Body of pancreas (tissue), 4 donors: Measurements from ENCODE around the gene IFITM1. TPM values are rescaled to one million over a fixed set of nuclear protein-coding genes. Genes with fewer than 3 reads are reported as not detected.
"Not testable (repeated sequence)": the region's sequence is repeated elsewhere in the genome, so short reads cannot be mapped to it uniquely, and the experiment has no call there.

Experiments
- ATAC-seq: fragments of 150-250 bp; one replicate; pipeline ENCODE4 v1.9.1; 2016
- DNase-seq, 4 donors: peaks; one replicate each; pipeline ENCODE4 v3.0.0-alpha.2; 2019
- H3K27ac ChIP-seq, 4 donors: fragments of 200-600 bp; sonication (generic); 1 replicate in 3 of 4; 2 replicates in 1 of 4; pipeline versions ENCODE4 v1.5.1 to v1.6.1; 2016 to 2019; ENCODE audit warnings: mild to moderate bottlenecking in 1 of 4, mixed read lengths in 1 of 4, moderate library complexity in 1 of 4
- H3K27me3 ChIP-seq, 2 donors: fragments of 200-600 bp; sonication (generic); one replicate each; pipeline ENCODE4 v1.6.0; 2016; ENCODE audit warnings: mild to moderate bottlenecking in 1 of 2
- H3K36me3 ChIP-seq, 2 donors: fragments of 200-600 bp; sonication (generic); replicated peaks in 1 of 2; 2 replicates each; pipeline ENCODE4 v1.5.1; 2016; ENCODE audit warnings: low read depth in 2 of 2; ENCODE audit not compliant: insufficient read depth in 1 of 2
- H3K4me1 ChIP-seq: fragments of 200-600 bp; sonication (generic); one replicate; pipeline ENCODE4 v1.6.0; 2016
- H3K4me3 ChIP-seq, 2 donors: fragments of 200-600 bp; sonication (generic); 1 replicate in 1 of 2; 2 replicates in 1 of 2; pipeline ENCODE4 v1.5.1; 2016 to 2019
- H3K9me3 ChIP-seq, 3 donors: fragments of 200-600 bp; sonication (generic); 1 replicate in 2 of 3; 2 replicates in 1 of 3; pipeline ENCODE4 v1.5.1; 2016
- CTCF ChIP-seq, 7 experiments: fragments of 450-650 bp in 4 of 7; fragments of 200-600 bp in 3 of 7; sonication (generic) in 3 of 7; IDR thresholded peaks; one replicate each; pipeline ENCODE4 v1.5.1; 2016 to 2019; ENCODE audit warnings: antibody characterized with exemption in 7 of 7
- POLR2A ChIP-seq, 3 donors: fragments of 450-650 bp; IDR thresholded peaks; one replicate each; pipeline ENCODE4 v1.6.1; 2016; ENCODE audit warnings: antibody characterized with exemption in 3 of 3, mild to moderate bottlenecking in 2 of 3
- WGBS, 2 donors: methylation state at CpG; one replicate each; pipeline ENCODE4 v1.1.5; 2017; 5-methylcytosine and 5-hydroxymethylcytosine counted together
- intact Hi-C: fragments of 100-400 bp; cut with DNase I; formaldehyde crosslinking; loops from one replicate; pipeline ENCODE4 v1.15.1; 2023
- total RNA-seq, 2 donors: library from RNA; depleted of rRNA; stranded (reverse); fragments of >200 nt; gene quantifications; one replicate each; pipeline ENCODE4 v1.1.0, GENCODE V29; 2016

Gene IFITM1
- total RNA-seq, 2 donors from 2014 or later, result 31.0 to 39.7 TPM

- intact Hi-C loops, result no loop called here
- Histone ChIP-seq H3K27me3 (peaks cover 0 to 16% of the 10 kb centered on the region in 2 donors), H3K9me3 (no peaks in the 10 kb centered on the region), H3K4me1 (peaks cover 22% of the 10 kb centered on the region), H3K27ac (peak overlapping the region in 2 of 4 donors; percentile 9 to 38), H3K36me3 (no peaks in the 10 kb centered on the region), H3K4me3 (no peak overlapping the region)
- ATAC-seq (no peak), DNase-seq (peak in 1 of 4 donors; percentile 10)
- 61 to 65% methylated on average over 14 of the region's 14 CpGs for WGBS, 2 donors
- TF ChIP-seq POLR2A (IDR thresholded peaks at IDR 0.05) (no peak), CTCF (IDR thresholded peaks at IDR 0.05) (no peak)
Measured at GRCh38 chr11:312092-312816, 1.6 kb upstream of the IFITM1 start.

GRCh38 chr11:313304-313786 is 495 bp upstream of the IFITM1 start:
- no peak for TF ChIP-seq CTCF (IDR thresholded peaks at IDR 0.05)
- no peak for TF ChIP-seq POLR2A (IDR thresholded peaks at IDR 0.05)
- Histone ChIP-seq H3K4me1 (peaks cover 23% of the 10 kb centered on the region), H3K9me3 (no peaks in the 10 kb centered on the region), H3K27ac (peak overlapping the region in 3 of 4 donors; percentile 10 to 68 (median 47)), H3K27me3 (peaks cover 0 to 18% of the 10 kb centered on the region in 2 donors), H3K4me3 (no peak overlapping the region), H3K36me3 (no peaks in the 10 kb centered on the region)
- intact Hi-C loops, result no loop called here
- DNase-seq, result no peak
- no peak for ATAC-seq
- 76 to 77% methylated on average over 4 to 8 of the region's 8 CpGs for WGBS, 2 donors

- DNase-seq, H3K4me3 ChIP-seq, intact Hi-C loops, ATAC-seq, H3K9me3 ChIP-seq, H3K36me3 ChIP-seq: not testable (repeated sequence)
- Histone ChIP-seq H3K27me3 (peaks cover 0 to 18% of the 10 kb centered on the region in 2 donors), H3K27ac (peak overlapping the region in 2 of 4 donors; percentile 47 to 68), H3K4me1 (peaks cover 22% of the 10 kb centered on the region)
- WGBS, 2 donors, result 27 to 87% methylated on average over 3 to 6 of the region's 6 CpGs
Measured at GRCh38 chr11:314554-314875, 675 bp downstream of the IFITM1 start.

- H3K27me3 ChIP-seq, result peaks cover 0 to 18% of the 10 kb centered on the region in 2 donors
- no peaks in the 10 kb centered on the region for H3K9me3 ChIP-seq
- H3K27ac ChIP-seq, result peak overlapping the region in 1 of 4 donors; percentile 20
- no peak overlapping the region for H3K4me3 ChIP-seq
- no peaks in the 10 kb centered on the region for H3K36me3 ChIP-seq
- H3K4me1 ChIP-seq, result peaks cover 19% of the 10 kb centered on the region
- DNase-seq, result no peak
- TF ChIP-seq POLR2A (IDR thresholded peaks at IDR 0.05) (no peak), CTCF (IDR thresholded peaks at IDR 0.05) (no peak)
- intact Hi-C loops, result no loop called here
- WGBS, 2 donors, result 68 to 76% methylated on average over 5 to 9 of the region's 9 CpGs
- no peak for ATAC-seq
Measured at GRCh38 chr11:315051-315481, 1.2 kb downstream of the IFITM1 start.

GRCh38 chr11:315516-315994 is 1.7 kb downstream of the IFITM1 start:
- Histone ChIP-seq H3K4me3 (no peak overlapping the region), H3K4me1 (peaks cover 18% of the 10 kb centered on the region), H3K36me3 (no peaks in the 10 kb centered on the region), H3K27me3 (peaks cover 0 to 18% of the 10 kb centered on the region in 2 donors), H3K9me3 (no peaks in the 10 kb centered on the region), H3K27ac (peak overlapping the region in 2 of 4 donors; percentile 20 to 28)
- WGBS, 2 donors, result 27 to 53% methylated on average over 3 to 32 of the region's 32 CpGs
- no peak for ATAC-seq
- intact Hi-C loops, result no loop called here
- no peak for TF ChIP-seq POLR2A (IDR thresholded peaks at IDR 0.05)
- no peak for TF ChIP-seq CTCF (IDR thresholded peaks at IDR 0.05)
- DNase-seq, result no peak
